Forelimb muscle (tissue), 1 donor: Measurements from ENCODE around the gene SLC38A2. TPM values are rescaled to one million over a fixed set of nuclear protein-coding genes. Genes with fewer than 3 reads are reported as not detected.

ENCODE experiments used
- polyA plus RNA-seq: library from polyadenylated mRNA; unstranded; fragments of 120-200 nt; gene quantifications from one replicate; pipeline ENCODE4 v1.2.1, GENCODE V29; 2013; ENCODE audit not compliant: insufficient read length

SLC38A2 gene
- polyA plus RNA-seq, 1 donor: 98.9 TPM

Other genes with a start within 250 kb of the SLC38A2 start
- 38.8 TPM for gene SLC38A1, start 103.7 kb downstream of the SLC38A2 start, polyA plus RNA-seq